Heart left ventricle (tissue), 13 donors: ENCODE measurements around the gene BMPR1B.

ENCODE experiments used
- CTCF ChIP-seq, 12 donors: fragments of 200-600 bp; sonication (generic) in 4 of 12; IDR thresholded peaks; one replicate each; pipeline versions ENCODE4 v1.5.0 to v1.8.0; 2018 to 2022; ENCODE audit warnings: antibody characterized with exemption in 12 of 12, mild to moderate bottlenecking in 5 of 12
- POLR2A ChIP-seq, 2 donors: fragments of 450-650 bp; IDR thresholded peaks; one replicate each; pipeline ENCODE4 v1.6.1; 2017; ENCODE audit warnings: antibody characterized with exemption in 2 of 2, mild to moderate bottlenecking in 2 of 2, moderate library complexity in 2 of 2
- donor health status: ischemic (EF 13 %, LVEDD 7.1; RV severe dilation, severe dysfunction).
- donor health status: DM: no; HTN: yes; CAD: no.
- donor health status: DM: no; HTN: no; CAD: no.
- donor health status: ischemic (EF 25% LVEDD 6.9; RV normal size, moderate dysfunction).
- donor health status: ischemic (EF 25% LVEDD 5.7; RV mildly dilated, moderate dysfunction).
- donor health status: ischemic (EF 35%, LVEDD 5.7; RV mildly dilated, moderate dysfunction).
- donor health status: nonischemic (EF 11% LVEDD 7.7; RV severe dilation, severe dysfunction).
- donor health status: DM: yes; HTN: yes; CAD: no.
- donor health status: PGD.
- donor health status: ischemic (EF 29% LVEDD 5.4; RV normal size, mild dysfunction).
- donor health status: nonischemic (EF 23%, LVEDD 6.1; RV moderate dilation, normal function).

- TF ChIP-seq CTCF (IDR thresholded peaks at IDR 0.05) (no peak), POLR2A (IDR thresholded peaks at IDR 0.05) (no peak)
These were observed 291.9 kb downstream of the BMPR1B start for GRCh38 chr4:95049551-95050233.
